Frontal cortex (tissue), 4 donors: ENCODE data around the gene FAF2. TPM values are rescaled to one million over a fixed set of nuclear protein-coding genes. Genes with fewer than 3 reads are reported as not detected.

Source experiments
- DNase-seq, 2 donors: peaks; one replicate each; pipeline ENCODE4 v3.0.0; 2012; ENCODE audit warnings: low spot score in 2 of 2
- FAIRE-seq: peaks from 2 replicates; lab custom pipeline; 2012; peaks lifted over from hg19 to GRCh38; lab: Jason Lieb, UNC
- total RNA-seq: library from RNA; depleted of rRNA; stranded (reverse); fragments of >200 nt; gene quantifications from one replicate; pipeline ENCODE4 v1.2.3, GENCODE V29; 2014
- donor health status: control.
- donor health status: control.
- donor health status: control.

The FAF2 gene
- total RNA-seq, 1 donor from 2014 or later, result 33.4 TPM

DNA sequence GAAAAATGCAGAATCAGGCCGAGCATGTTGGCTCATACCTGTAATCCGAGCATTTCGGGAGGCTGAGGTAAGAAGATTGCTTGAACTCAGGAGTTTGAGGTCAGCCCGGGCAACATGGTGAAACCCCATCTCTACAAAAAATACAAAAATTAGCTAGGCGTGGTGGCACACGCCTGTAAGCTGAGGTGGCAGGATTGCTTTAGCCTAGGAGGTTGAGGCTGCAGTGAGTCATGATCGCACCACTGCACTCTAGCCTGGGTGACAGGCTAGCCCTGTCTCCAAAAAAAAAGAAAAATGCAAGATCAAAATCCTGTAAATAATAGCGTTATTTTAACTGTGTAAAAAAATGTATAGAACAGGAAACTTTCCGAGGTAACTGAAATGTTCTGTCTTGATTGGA is 49.7 kb downstream of the FAF2 start:
- FAIRE-seq (no peak), DNase-seq (no peak)

DNA sequence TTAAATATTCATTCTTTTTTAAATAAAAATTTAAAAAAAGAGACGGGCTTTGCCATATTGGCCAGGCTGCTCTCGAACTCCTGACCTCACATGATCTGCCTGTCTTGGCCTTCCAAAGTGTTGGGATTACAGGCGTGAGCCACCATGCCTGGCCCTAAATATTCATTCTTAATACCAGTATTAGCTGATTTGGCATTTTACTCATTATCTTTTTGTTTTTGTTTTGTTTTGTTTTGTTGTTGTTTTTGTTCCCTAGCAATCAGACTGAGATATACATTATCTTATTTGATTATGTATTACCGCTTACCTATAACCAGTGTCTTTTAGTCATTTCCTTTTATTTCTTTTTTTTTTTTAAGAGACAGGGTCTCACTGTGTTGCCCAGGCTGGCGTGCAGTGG is 51.1 kb downstream of the FAF2 start:
- DNase-seq (no peak), FAIRE-seq (no peak)

DNA sequence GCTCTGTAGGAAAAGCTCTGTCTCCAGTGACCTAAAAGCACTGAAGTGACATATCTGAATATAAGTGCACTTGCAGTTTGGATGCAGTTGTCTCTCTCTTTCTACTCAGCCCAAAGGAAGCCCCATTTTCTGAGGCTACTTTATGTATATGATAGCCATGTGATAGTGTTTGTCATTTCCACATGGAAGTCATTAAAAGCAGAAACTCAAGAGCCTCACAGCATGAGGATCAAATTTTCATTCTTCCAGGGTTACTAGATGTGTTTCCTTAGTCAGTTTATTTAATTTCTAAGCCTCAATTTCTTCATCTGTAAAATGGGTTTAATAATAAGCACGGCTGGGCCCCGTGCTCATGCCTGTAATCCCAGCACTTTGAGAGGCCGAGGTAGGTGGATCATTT is 52.3 kb downstream of the FAF2 start:
- FAIRE-seq, result no peak

DNA sequence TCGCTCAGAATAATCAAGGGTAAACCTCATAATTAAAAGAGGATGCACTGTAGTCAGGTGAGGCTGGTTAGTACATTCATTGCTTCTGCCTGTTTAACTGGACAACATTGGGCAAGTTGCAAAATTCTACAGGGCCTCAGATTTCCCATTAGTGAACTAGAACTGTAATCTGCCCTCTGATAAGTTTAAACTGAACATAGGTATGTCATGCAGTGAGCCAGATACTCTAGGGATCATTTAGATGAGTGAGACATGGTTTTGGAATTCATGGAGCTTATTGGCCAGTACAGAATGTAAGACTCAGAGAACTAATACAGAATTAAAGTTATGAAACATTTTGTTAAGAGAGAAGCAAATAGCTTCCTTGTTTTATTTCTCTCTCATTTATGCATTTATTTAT is 53.1 kb downstream of the FAF2 start:
- no peak for FAIRE-seq
- DNase-seq, result no peak

More for the DNA sequence above, 52.3 kb downstream of the FAF2 start:
- DNase-seq, result no peak

DNA sequence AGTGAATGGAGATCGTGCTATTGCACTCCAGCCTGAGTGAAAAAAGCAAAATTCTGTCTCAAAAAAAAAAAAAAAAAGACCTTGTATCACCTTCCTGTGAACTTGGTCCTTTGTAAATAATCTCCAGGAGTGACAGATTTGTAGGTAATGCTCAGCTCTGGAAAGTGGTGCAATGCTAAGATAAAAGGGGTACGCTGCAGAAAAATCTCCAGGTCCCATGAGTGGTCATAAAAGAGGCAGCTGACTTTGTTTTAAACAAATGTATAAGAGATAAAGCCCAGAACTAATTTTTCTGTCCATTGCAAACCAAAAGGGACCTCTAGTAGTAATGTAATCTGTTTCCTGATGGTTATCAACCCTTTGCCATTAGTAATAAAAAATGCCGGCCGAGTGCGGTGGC is 55.3 kb downstream of the FAF2 start:
- DNase-seq (no peak), FAIRE-seq (no peak)

DNA sequence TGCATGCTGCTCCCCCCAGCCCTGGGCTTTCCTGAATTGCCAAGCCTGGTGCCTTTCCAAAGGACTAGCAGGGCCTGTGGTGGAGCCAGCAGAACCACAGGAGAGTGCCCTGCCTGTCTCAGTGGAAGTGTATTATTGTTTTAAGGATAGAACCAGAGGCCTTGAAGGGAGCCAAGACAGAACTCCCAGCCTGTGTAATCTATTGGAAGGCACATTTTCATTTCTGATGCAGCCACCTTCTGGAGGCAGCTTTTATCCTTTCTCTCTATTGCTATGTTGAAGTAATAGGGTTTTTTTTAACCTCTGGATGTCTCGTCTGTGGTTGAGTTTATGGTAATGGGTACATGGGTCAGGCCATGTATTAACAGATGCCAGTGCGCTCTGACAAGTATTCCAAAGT is 59.7 kb downstream of the FAF2 start:
- no peak for FAIRE-seq
- no peak for DNase-seq

DNA sequence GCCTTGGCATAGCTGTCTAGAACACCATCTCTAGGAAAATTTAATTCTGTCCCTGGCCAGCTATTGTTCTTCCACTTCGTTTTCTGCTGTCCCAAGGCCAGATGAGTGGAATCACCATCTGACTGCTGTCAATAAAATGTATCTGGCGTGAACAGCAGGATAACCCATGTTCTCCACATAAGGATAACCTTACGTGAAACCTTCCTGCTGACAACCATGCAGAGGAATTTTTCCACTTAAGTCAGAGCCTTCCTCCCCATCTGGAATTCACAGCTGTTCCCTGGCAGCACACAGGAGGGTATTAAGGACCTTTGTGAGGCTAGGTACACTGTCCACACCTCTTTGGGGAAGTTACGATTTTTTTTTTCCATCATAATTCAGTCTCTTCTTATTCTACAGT is 60.4 kb downstream of the FAF2 start:
- FAIRE-seq (no peak), DNase-seq (no peak)

DNA sequence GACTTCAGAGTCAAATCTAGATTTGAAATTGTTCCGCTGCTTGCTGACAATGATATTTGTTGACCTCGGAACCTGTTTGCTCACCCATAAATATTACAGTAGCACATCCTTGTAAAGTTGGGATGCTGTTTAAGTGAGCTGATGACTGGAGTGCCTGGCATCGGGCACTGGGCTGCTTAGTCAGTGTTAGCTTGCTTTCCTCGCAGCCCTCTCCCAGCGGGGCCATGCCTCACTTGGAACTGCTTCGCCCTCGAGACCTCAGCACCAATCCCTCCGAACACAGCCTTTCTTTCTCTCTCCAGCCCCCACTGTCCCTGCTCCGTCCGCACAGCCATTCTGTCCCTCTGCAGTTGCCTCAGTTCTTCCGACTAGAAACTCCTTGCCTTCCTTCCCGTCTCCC is 65.6 kb downstream of the FAF2 start:
- DNase-seq (no peak), FAIRE-seq (no peak)

DNA sequence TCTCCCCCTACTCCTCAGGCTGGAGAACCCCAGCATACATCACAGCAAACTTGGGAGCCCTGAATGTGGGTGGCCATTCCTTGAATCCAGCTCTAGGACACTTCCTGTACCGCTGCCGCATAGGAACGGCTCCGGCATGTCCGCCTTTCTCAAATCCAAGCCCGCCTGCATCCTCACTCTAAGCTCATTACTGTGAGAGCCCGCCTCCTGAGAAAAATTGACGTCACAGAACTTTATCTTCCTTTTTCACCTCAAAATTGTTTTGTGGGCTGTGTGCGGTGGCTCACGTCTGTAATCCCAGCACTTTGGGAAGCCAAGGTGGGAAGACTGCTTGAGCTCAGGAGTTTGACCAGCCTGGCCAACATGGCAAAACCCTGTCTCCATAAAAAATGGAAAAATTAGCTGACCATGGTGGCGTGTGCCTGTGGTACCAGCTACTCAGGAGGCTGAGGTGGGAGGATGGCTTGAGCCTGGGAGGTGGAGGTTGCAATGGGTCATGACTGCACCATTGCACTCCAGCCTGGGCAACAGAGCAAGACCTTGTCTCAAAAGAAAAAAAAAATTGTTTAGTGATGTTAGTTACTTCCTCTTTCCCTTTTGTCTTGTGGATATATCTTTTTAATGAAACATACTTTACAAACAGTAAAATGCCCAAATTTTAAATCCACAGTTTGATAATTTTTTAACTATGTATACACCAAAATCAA is 66.2 kb downstream of the FAF2 start:
- FAIRE-seq (no peak), DNase-seq (no peak)

DNA sequence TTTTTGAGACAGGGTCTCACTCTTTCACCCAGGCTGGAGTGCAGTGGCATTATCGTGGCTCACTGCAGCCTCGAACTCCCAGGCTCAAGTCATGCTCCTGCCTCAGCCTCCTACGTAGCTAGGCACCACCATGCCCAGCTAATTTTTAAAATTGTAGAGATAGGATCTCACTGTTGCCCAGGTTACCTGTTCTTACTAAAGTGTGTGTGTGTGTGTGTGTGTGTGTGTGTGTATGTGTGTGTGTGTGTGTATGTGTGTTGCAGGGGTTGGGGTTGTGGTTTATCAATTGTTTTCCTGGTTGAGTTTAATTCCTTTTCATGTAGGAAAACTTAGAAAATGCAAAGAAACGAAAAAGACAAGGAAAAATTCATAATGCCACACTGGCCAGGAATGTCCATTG is 67.2 kb downstream of the FAF2 start:
- FAIRE-seq (no peak), DNase-seq (no peak)

DNA sequence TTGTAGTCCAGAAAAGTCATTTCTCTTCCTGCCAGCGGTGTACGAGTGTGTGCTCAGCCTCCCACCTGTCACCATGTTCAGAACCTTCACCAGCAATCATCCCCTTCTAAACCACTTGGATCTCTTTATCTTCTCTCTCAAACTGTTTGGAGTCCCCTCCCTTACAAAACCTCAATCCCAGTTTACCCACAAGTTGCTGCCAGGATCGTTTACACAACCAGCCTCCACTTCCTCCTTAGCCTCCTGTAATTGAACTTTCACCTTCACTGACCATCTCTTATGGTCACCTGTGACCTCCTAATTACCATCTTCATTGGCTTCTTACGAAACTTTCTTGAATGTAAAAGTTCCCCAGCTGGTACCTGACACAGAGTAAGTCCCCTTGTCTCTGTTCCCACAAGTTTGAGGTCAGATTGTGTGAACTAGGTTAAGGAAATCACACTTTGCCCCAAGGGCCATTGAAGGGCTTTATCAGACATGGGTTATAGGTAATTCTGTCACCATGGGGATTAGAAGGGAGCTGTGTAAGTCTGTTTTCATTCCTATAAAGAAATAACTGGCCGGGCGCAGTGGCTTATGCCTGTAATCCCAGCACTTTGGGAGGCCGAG is 69.0 kb downstream of the FAF2 start:
- DNase-seq (no peak), FAIRE-seq (no peak)

DNA sequence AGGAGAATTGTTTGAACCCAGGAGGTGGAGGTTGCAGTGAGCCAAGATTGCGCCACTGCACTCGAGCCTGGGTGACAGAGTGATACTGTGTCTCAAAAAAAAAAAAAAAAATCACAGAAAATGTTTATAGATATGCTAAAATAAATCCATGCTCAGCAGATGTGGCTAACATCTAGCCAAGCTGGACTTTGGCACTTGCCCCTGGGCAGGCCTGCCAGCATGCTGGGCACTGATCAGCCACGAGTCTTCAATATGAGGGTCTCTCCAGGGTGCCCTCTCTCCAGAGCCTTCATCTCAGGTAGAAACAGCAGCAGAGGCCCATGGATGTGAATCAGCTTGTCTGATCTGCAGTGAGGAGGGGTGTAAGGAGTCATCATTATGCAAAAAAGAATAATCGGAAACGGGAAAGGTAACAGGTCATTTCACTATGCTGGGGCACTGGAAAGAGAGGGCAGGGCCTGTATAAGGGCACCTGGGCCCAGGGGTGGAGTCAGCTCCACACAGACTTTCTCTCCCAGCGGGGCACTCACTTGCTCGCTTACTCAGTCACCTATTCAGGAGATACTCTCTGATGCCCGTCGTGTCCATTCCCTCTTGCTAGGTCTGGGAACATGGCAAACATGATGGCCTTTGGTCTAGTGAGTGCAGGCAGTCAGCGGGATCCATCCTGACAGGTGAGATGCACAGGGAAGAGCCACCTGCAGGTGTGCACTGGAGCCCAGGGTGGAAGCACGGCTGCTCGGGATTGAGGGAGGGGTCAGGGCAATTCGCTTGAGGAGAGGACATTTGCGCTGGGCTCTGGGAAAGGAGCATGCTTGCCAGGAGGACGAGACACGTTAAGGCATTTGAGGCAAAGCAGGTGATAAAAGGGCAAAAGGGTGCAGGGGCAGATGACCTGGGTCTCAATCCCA is 71.9 kb downstream of the FAF2 start:
- DNase-seq (no peak), FAIRE-seq (no peak)

DNA sequence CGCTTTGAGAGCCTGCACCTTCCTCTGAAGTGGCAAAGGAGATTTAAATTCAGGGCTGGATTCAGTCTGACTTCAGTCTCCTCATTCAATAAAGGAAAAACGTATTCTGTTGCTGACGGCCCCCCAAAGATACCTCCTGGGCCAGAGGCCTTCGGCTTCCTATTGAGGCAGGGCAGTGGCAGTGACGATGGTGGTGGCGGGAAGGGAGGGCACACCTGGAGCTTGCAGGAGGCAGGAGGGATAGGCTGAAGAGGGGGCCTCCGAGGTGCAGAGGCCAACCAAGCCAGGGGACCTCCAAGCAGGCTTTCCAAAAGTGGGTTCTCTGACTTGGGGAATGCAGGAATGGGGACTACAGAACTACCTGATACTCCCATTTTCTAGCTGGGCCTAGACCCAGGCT is 73.1 kb downstream of the FAF2 start:
- DNase-seq (no peak), FAIRE-seq (no peak)

DNA sequence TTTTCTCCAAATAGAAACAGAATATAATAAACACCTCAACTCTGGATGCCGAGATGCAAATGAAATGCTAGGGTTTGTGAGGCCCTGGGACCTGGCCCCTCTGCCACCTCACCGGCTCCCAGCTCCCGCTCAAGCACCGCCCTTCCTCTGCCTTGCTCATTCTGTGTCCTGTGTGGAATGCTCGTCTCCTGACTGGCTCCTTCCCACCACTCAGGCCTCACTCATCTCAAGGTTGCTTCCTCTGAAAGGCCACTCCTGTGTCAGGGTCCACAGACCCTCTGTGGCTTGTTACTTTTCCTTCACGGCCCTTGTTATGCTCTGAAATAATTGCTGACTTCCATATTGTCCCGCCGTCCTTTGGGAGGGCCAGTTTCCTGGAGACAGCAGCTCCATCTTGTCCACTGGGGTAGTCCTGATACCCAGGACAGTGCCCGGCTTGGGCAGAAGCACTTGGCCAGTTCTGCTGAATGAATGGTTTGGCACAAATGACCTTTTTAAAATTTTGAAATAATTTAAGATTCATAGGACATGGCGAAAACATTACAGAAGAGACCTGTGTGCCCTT is 73.6 kb downstream of the FAF2 start:
- FAIRE-seq (no peak), DNase-seq (no peak)

DNA sequence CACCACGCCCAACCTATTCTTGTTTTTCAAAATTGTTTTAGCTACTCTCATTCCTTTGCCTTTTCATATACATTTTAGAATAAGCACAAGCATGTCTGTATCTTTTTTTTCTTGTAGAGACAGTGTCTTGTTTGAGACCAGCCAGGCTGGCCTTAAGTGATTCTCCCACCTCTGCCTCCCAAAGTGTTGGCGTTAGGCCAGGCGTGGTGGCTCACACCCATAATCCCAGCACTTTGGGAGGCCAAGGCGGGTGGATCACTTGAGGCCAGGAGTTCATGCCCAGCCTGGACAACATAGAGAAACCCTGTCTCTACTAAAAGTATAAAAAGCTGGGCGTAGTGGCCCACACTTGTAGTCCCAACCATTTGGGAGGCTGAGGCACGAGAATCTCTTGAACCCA is 76.0 kb downstream of the FAF2 start:
- DNase-seq (no peak), FAIRE-seq (no peak)

DNA sequence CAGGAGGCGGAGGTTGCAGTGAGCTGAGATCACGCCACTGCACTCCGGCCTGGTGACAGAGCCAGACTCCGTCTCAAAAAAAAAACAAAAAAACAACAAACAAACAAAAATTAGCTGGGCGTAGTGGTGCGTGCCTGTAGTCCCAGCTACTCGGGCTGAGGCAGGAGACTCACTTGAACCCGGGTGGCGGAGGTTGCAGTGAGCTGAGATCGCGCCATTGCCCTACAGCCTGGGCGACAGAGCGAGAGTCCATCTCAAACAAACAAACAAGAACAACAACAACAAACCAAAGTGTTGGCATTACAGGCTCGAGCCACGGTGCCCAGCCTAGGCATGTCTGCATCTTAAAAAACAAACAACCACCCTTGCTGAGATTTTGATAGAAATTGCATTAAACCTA is 76.8 kb downstream of the FAF2 start:
- FAIRE-seq, result no peak
- no peak for DNase-seq

DNA sequence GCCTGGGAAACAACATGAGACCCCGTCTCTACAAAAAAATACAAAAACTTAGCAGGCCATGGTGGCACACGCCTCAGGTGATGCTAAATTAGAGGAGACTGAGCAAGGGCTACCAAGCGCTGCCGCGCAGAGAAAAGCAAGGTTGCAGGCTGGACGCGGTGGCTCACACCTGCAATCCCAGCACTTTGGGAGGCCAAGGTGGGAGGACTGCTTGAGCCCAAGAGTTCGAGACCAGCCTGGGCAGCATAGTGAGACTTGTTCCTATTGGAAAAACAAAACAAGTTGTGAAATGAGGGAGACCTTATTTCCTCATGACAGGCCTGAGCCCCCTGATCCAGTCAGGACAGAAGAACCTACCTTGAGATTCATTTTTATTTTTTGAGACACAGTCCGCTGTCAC is 77.5 kb downstream of the FAF2 start:
- FAIRE-seq (no peak), DNase-seq (no peak)

DNA sequence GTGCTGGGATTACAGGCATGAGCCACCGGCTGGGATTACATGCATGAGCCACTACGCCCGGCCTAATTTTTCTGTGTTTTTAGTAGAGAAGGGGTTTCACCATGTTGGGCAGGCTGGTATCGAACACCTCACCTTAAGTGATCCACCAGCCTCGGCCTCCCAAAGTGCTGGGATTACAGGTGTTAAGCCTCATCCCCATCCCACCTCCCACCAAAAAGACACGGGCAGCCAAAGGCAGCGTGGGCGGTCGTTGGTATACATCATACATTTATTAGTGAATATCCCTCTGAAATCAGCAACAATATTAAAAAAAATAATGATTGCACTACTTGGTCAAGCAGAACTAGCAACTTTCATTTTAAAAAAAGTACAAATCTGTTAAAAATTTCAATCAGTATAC is 78.3 kb downstream of the FAF2 start:
- DNase-seq, result no peak
- FAIRE-seq, result no peak

DNA sequence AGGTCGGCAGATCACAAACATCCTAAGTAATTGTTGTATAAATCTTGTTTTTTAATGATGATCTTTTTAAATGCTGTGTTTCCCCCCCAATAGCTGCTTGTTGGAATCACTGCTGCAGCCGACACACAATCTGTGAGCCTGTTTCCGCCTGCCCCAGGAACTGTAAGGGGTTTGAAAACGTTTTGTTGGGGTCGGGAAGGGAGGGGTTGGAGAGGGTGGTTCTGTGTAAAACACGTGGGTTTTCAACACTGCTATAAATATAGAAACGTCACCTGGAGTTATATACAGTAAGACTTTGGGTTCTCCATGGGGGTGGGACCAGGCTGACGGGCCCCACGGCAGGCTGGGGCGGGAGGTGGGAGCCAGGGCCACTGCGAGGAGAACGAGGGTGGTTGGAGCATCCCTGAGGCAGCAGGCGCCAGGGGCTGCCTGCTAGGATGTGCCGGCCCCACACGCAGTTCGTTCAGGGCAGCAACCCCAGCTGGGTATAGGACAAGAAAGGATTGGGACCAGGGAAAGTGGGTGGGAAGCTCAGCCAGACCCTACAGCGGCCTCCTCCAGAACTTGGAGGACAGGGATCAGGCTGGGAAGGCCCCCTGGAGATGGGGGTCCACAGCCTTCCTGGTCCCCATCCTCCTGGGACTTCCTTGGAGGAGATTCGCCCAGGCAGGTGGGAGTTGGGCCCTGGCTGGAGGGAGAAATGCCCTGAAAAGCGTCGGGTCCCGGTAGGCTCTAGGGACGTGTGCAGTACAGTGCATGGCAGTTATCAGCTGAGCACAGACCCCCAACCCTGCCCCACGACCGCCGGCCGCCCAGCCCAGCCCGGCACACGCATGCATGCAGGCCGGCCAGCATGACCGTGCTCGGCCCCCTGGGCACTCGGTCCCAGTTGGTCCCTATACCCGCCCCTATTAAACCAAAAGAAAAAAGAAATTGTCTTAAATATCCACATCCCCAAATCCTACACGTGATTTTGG is 79.3 kb downstream of the FAF2 start:
- DNase-seq (no peak), FAIRE-seq (no peak)

DNA sequence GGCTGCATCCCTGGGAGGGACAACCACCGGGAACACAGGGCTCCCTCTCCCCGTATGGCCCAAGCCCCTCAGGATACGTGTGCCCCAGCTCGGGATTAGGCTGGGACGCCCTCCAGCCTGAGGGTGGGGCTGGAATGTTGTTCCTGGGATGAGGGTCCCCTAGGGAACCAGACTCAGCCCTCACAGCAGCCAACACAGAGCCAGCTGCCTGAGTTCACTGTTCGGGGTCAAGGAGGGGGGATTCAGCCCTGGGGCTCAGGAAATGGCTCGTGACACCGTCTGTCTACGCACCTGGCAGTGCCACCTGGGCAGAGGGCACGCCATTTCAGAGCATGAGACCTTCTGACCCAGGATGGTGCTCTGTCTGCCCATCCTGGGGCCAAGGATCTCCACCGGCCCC is 80.1 kb downstream of the FAF2 start:
- DNase-seq, result no peak
- FAIRE-seq, result no peak
